Activated naive CD4-positive, alpha-beta T cell treated with anti-CD3 and anti-CD28 coated beads for 36 hours (primary cell): ENCODE results near the gene ME3. TPM values are rescaled to one million over a fixed set of nuclear protein-coding genes. Genes with fewer than 3 reads are reported as not detected.

Source experiments
- CTCF ChIA-PET: fragments of 350-600 bp; sonication (Branson Sonifier 250); formaldehyde crosslinking; loops from one replicate; lab custom pipeline; 2021; ENCODE audit warnings: antibody characterized with exemption; lab: Charles Lee
- DNase-seq: peaks from one replicate; pipeline ENCODE4 v3.0.0-alpha.2; 2020
- H3K27ac Mint-ChIP-seq: one replicate; pipeline ENCODE4 v1.8.0; 2021; ENCODE audit warnings: mild to moderate bottlenecking, mixed read lengths
- H3K27me3 Mint-ChIP-seq: one replicate; pipeline ENCODE4 v1.8.0; 2021; ENCODE audit warnings: low read depth, mixed read lengths
- H3K36me3 Mint-ChIP-seq: one replicate; pipeline ENCODE4 v1.8.0; 2021; ENCODE audit warnings: low read depth, mixed read lengths
- H3K4me1 Mint-ChIP-seq: one replicate; pipeline ENCODE4 v1.8.0; 2021; ENCODE audit warnings: low read depth, mixed read lengths
- H3K4me3 Mint-ChIP-seq: one replicate; pipeline ENCODE4 v1.8.0; 2021; ENCODE audit warnings: mild to moderate bottlenecking, moderate library complexity, mixed read lengths
- H3K9me3 Mint-ChIP-seq: one replicate; pipeline ENCODE4 v1.8.0; 2021; ENCODE audit warnings: mixed read lengths
- intact Hi-C: fragments of 100-400 bp; cut with micrococcal nuclease; formaldehyde crosslinking; loops from one replicate; pipeline ENCODE4 v1.15.1; 2023
- total RNA-seq, 2 experiments: library from RNA; stranded (reverse); gene quantifications; one replicate each; pipeline ENCODE4 v1.2.3, GENCODE V29; 2021

ME3 gene
- total RNA-seq, 2 experiments from 2014 or later = 6.0 to 6.7 TPM

DNA sequence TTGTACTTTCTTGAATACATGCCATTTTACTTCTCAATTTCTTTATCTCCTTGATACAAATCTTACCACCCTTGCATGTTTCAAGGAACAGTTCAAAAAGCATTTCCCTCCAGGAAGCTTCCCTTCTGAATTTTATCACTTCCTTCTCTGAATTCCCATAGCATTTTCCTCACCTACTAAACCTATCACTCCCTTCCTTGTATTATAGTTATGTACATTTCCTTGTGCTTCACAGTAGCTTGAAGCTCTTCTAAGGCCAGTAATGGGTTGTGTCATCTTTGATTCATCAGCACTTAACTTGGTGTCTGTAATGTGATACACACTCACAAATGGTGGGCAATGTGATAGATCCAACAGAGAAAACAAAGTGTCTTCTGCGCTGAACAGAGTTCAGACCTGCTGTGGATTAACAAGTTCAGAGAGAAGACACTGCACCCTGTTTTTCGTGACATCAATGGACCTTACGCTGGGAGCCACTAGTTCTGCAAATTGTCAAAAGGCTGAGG is 170.2 kb downstream of the ME3 start:
- Mint-ChIP-seq H3K4me1 (peaks cover 2% of the 10 kb centered on the region), H3K36me3 (peaks cover 2% of the 10 kb centered on the region), H3K9me3 (no peaks in the 10 kb centered on the region), H3K4me3 (no peak overlapping the region), H3K27me3 (no peaks in the 10 kb centered on the region), H3K27ac (no peak overlapping the region)
- CTCF ChIA-PET = no interaction called here
- DNase-seq = no peak
- intact Hi-C loops = loop anchor here (5.0 to 10.0 kb wide), 2 partner anchors 215 to 297 kb away; no protein-coding TSS in a partner anchor

- no peaks in the 10 kb centered on the region for H3K36me3 Mint-ChIP-seq
- H3K27me3 Mint-ChIP-seq = no peaks in the 10 kb centered on the region
- peaks cover 2% of the 10 kb centered on the region for H3K4me1 Mint-ChIP-seq
- intact Hi-C loops = loop anchor here (5.0 to 10.0 kb wide), 2 partner anchors 213 to 296 kb away; no protein-coding TSS in a partner anchor
- CTCF ChIA-PET = no interaction called here
- no peak overlapping the region for H3K27ac Mint-ChIP-seq
- H3K9me3 Mint-ChIP-seq = no peaks in the 10 kb centered on the region
- no peak for DNase-seq
- H3K4me3 Mint-ChIP-seq = no peak overlapping the region
These were observed 171.8 kb downstream of the ME3 start for GRCh38 chr11:86500500-86501140.

- DNase-seq = no peak
- intact Hi-C loops = loop anchor here (5.0 to 10.0 kb wide), 2 partner anchors 212 to 295 kb away; no protein-coding TSS in a partner anchor
- H3K4me1 Mint-ChIP-seq = no peaks in the 10 kb centered on the region
- no peaks in the 10 kb centered on the region for H3K36me3 Mint-ChIP-seq
- H3K27me3 Mint-ChIP-seq = no peaks in the 10 kb centered on the region
- CTCF ChIA-PET = no interaction called here
- H3K4me3 Mint-ChIP-seq = no peak overlapping the region
- H3K9me3 Mint-ChIP-seq = no peaks in the 10 kb centered on the region
- H3K27ac Mint-ChIP-seq = no peak overlapping the region
These were observed 172.7 kb downstream of the ME3 start for GRCh38 chr11:86499723-86500129.

DNA sequence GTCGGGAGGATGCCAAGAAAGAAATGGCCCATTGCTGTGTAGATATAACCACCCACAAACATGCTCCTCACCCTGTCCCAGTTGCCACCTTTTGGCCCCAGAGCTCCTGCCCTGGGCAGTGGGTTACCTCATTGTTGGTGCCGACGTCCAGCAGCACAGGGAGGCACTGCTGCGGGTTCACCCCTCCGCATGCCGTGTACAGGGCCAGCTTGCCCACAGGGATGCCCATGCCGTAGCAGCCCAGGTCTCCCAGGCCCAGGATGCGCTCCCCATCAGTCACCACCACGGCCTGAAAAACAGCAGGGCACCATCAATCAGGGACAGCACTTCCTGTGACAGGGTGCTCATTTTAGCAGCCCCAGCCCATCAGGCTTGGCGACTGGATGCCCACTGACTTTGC is 174.6 kb downstream of the ME3 start:
- no peak overlapping the region for H3K4me3 Mint-ChIP-seq
- no peak overlapping the region for H3K27ac Mint-ChIP-seq
- H3K27me3 Mint-ChIP-seq = no peaks in the 10 kb centered on the region
- no peaks in the 10 kb centered on the region for H3K4me1 Mint-ChIP-seq
- CTCF ChIA-PET = no interaction called here
- DNase-seq = no peak
- no peaks in the 10 kb centered on the region for H3K36me3 Mint-ChIP-seq
- no peaks in the 10 kb centered on the region for H3K9me3 Mint-ChIP-seq
- intact Hi-C loops = no loop called here

GRCh38 chr11:86497310-86497709 is 175.1 kb downstream of the ME3 start:
- no peak overlapping the region for H3K4me3 Mint-ChIP-seq
- no peaks in the 10 kb centered on the region for H3K36me3 Mint-ChIP-seq
- CTCF ChIA-PET = interaction anchor here (1.1 kb wide), 1 partner anchor 111 kb away, joined by 3 read pairs; no protein-coding TSS in a partner anchor
- intact Hi-C loops = no loop called here
- no peak overlapping the region for H3K27ac Mint-ChIP-seq
- peaks cover 4% of the 10 kb centered on the region for H3K4me1 Mint-ChIP-seq
- no peaks in the 10 kb centered on the region for H3K9me3 Mint-ChIP-seq
- DNase-seq = no peak
- no peaks in the 10 kb centered on the region for H3K27me3 Mint-ChIP-seq

- no peak overlapping the region for H3K27ac Mint-ChIP-seq
- H3K27me3 Mint-ChIP-seq = no peaks in the 10 kb centered on the region
- DNase-seq = no peak
- intact Hi-C loops = no loop called here
- H3K4me1 Mint-ChIP-seq = peaks cover 4% of the 10 kb centered on the region
- H3K36me3 Mint-ChIP-seq = no peaks in the 10 kb centered on the region
- no peaks in the 10 kb centered on the region for H3K9me3 Mint-ChIP-seq
- CTCF ChIA-PET = no interaction called here
- H3K4me3 Mint-ChIP-seq = no peak overlapping the region
These were observed 177.1 kb downstream of the ME3 start for GRCh38 chr11:86495351-86495750.

DNA sequence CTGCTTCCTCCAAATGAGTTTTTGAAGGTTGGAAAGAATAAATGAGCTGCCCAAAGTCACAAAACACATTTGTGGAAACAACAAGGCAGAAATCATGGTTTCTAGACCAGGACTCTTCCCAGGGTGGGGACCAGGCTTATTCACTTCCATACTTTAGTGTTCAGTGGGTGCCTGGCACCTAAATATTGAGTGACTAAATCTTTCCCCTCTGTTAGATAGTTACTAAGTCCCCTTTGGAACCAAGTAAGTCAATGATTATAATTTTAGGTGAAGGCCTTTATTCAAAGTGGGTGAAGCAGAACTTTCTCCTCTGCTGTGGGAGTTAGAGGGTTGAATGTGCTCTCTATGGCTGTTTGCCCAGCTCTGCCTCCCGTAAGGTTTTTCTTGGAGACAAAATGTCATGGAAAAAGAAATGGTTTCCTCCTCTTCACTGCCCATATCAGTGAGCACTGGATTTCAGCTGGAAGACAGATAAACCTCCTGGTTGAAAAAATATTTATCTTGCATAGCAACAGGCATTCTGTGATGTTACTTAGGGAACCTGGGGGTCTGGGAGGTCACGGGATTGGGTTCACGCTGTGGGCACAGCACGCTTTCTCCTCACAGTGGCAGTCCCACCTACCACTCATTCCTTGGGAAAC is 179.9 kb downstream of the ME3 start:
- CTCF ChIA-PET = interaction anchor here (1.0 to 1.4 kb wide), 2 partner anchors 52 to 116 kb away, joined by 3 read pairs; no protein-coding TSS in a partner anchor
- Mint-ChIP-seq H3K9me3 (no peaks in the 10 kb centered on the region), H3K4me1 (peaks cover 4% of the 10 kb centered on the region), H3K4me3 (no peak overlapping the region), H3K27ac (no peak overlapping the region), H3K27me3 (no peaks in the 10 kb centered on the region), H3K36me3 (no peaks in the 10 kb centered on the region)
- intact Hi-C loops = no loop called here
- DNase-seq = no peak

GRCh38 chr11:86491027-86491426 is 181.4 kb downstream of the ME3 start:
- H3K4me3 Mint-ChIP-seq = no peak overlapping the region
- H3K4me1 Mint-ChIP-seq = peaks cover 4% of the 10 kb centered on the region
- intact Hi-C loops = no loop called here
- H3K9me3 Mint-ChIP-seq = no peaks in the 10 kb centered on the region
- H3K27me3 Mint-ChIP-seq = no peaks in the 10 kb centered on the region
- H3K27ac Mint-ChIP-seq = no peak overlapping the region
- H3K36me3 Mint-ChIP-seq = no peaks in the 10 kb centered on the region
- DNase-seq = no peak
- CTCF ChIA-PET = interaction anchor here (0.6 to 1.0 kb wide), 2 partner anchors 11 to 355 kb away, joined by 3 read pairs; no protein-coding TSS in a partner anchor

DNA sequence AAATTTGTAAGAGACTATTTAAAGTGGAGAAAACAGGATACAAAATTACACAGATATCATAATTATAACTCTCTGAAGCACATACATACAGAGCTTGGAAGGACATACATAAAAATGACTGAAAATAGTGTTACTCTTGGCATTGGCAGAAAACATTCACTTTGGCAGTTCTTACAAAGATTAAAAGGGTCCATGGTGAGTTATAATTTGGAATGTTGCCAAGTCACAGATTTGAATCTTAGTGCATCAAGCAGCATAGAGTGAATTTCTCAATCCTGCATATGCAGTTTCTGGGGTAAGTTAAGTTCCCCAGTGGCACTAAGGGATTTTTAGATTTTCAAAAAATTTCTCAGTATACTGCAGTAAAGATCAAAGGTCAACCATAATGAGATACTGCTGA is 181.8 kb downstream of the ME3 start:
- DNase-seq = no peak
- no peaks in the 10 kb centered on the region for H3K9me3 Mint-ChIP-seq
- no peaks in the 10 kb centered on the region for H3K36me3 Mint-ChIP-seq
- H3K4me1 Mint-ChIP-seq = peaks cover 4% of the 10 kb centered on the region
- H3K4me3 Mint-ChIP-seq = no peak overlapping the region
- H3K27ac Mint-ChIP-seq = no peak overlapping the region
- intact Hi-C loops = no loop called here
- CTCF ChIA-PET = interaction anchor here (0.6 to 1.0 kb wide), 2 partner anchors 10 to 355 kb away, joined by 3 read pairs; no protein-coding TSS in a partner anchor
- H3K27me3 Mint-ChIP-seq = no peaks in the 10 kb centered on the region

GRCh38 chr11:86489442-86489841 is 183.0 kb downstream of the ME3 start:
- Mint-ChIP-seq H3K27ac (no peak overlapping the region), H3K4me3 (no peak overlapping the region), H3K36me3 (no peaks in the 10 kb centered on the region), H3K4me1 (peaks cover 8% of the 10 kb centered on the region), H3K27me3 (no peaks in the 10 kb centered on the region), H3K9me3 (no peaks in the 10 kb centered on the region)
- intact Hi-C loops = no loop called here
- DNase-seq = no peak
- CTCF ChIA-PET = no interaction called here

DNA sequence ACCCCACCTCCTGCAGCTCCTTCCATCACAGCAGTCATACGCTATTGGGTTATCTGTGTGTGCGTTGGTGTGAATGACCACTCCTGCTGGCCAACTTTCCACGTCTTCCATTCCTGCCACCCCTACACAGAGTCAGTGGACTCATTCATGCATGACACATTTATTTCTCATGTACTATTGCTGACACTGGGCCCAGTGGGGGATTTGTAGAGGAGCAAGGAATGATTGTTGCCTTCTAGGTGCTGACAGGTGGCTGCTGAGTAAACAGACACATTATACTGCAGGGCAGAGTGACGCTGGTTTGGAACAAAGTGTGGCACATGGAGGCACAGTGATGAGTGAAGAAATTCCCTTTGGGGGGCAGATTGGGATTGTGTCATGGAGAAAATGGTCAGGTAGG is 183.9 kb downstream of the ME3 start:
- H3K4me1 Mint-ChIP-seq = peaks cover 9% of the 10 kb centered on the region
- H3K4me3 Mint-ChIP-seq = no peak overlapping the region
- CTCF ChIA-PET = interaction anchor here (0.7 kb wide), 1 partner anchor 19 kb away, joined by 3 read pairs; no protein-coding TSS in a partner anchor
- intact Hi-C loops = no loop called here
- H3K36me3 Mint-ChIP-seq = no peaks in the 10 kb centered on the region
- DNase-seq = no peak
- no peak overlapping the region for H3K27ac Mint-ChIP-seq
- H3K9me3 Mint-ChIP-seq = no peaks in the 10 kb centered on the region
- H3K27me3 Mint-ChIP-seq = no peaks in the 10 kb centered on the region

DNA sequence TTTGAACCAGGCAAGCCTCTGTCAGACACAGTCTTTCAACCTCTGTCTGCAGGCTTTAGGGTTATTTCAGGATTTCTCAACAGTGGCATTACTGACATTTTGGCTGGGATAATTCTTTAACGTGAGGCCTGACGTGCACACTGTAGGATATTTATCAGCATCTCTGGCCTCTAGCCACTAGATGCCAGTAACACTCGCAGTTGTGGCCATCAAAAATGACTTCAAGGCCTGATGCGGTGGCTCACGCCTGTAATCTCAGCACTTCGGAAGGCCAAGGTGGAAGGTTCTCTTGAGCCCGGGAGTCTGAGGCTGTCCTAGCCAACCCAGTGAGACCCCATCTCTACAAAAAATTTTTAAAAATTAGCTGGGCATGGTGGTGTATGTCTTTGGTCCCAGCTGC is 184.7 kb downstream of the ME3 start:
- peaks cover 8% of the 10 kb centered on the region for H3K4me1 Mint-ChIP-seq
- CTCF ChIA-PET = no interaction called here
- no peaks in the 10 kb centered on the region for H3K36me3 Mint-ChIP-seq
- intact Hi-C loops = no loop called here
- no peak overlapping the region for H3K4me3 Mint-ChIP-seq
- DNase-seq = no peak
- no peaks in the 10 kb centered on the region for H3K9me3 Mint-ChIP-seq
- no peak overlapping the region for H3K27ac Mint-ChIP-seq
- H3K27me3 Mint-ChIP-seq = no peaks in the 10 kb centered on the region
